HepG2 (cell line): ENCODE measurements around the gene ZNF223. TPM values are rescaled to one million over a fixed set of nuclear protein-coding genes. Genes with fewer than 3 reads are reported as not detected.

Experiments used
- ARNTL ChIP-seq: sonication (generic); formaldehyde crosslinking; IDR thresholded peaks from 2 replicates; pipeline ENCODE4 v1.4.0; 2020; ENCODE audit warnings: mild to moderate bottlenecking, missing genetic modification reagents
- ATF7-NPFF ChIP-seq: sonication (generic); formaldehyde crosslinking; IDR thresholded peaks from 2 replicates; pipeline ENCODE4 v1.8.1; 2023; ENCODE audit warnings: mild to moderate bottlenecking, low read depth, missing genetic modification reagents, moderate library complexity
- BCL3 ChIP-seq: sonication (generic); formaldehyde crosslinking; IDR thresholded peaks from 2 replicates; pipeline ENCODE4 v1.5.1; 2020; ENCODE audit warnings: mild to moderate bottlenecking, missing genetic modification reagents, moderate library complexity
- KLF11 ChIP-seq: IDR thresholded peaks from 2 replicates; pipeline ENCODE4 v1.6.1; 2016; ENCODE audit warnings: missing compliant biosample characterization
- MEF2D ChIP-seq: sonication (generic); formaldehyde crosslinking; IDR thresholded peaks from 2 replicates; pipeline ENCODE4 v1.5.1; 2020; ENCODE audit warnings: mild to moderate bottlenecking, missing genetic modification reagents
- PCBP1 ChIP-seq: fragments of 200-400 bp; formaldehyde crosslinking; IDR thresholded peaks from 2 replicates; pipeline ENCODE4 v1.6.1; 2017; ENCODE audit warnings: mild to moderate bottlenecking, low read depth, low read length, borderline replicate concordance
- TERF1 ChIP-seq: sonication (generic); formaldehyde crosslinking; IDR thresholded peaks from 2 replicates; pipeline ENCODE4 v1.8.0; 2022; ENCODE audit warnings: mild to moderate bottlenecking, missing genetic modification reagents, moderate library complexity
- ZBTB14 ChIP-seq: sonication (generic); formaldehyde crosslinking; IDR thresholded peaks from 2 replicates; pipeline ENCODE4 v1.4.0; 2020; ENCODE audit warnings: missing genetic modification reagents
- ZBTB2 ChIP-seq: sonication (generic); formaldehyde crosslinking; IDR thresholded peaks from 2 replicates; pipeline ENCODE4 v1.8.0; 2022; ENCODE audit warnings: low read depth, missing genetic modification reagents
- ZBTB37 ChIP-seq: sonication (generic); formaldehyde crosslinking; IDR thresholded peaks from 2 replicates; pipeline ENCODE4 v1.4.0; 2020; ENCODE audit warnings: mild to moderate bottlenecking, missing genetic modification reagents
- ZNF281 ChIP-seq: sonication (generic); formaldehyde crosslinking; IDR thresholded peaks from 2 replicates; pipeline ENCODE4 v1.4.0; 2020; ENCODE audit warnings: missing genetic modification reagents, borderline replicate concordance
- ZNF383 ChIP-seq: sonication (generic); formaldehyde crosslinking; IDR thresholded peaks from 2 replicates; pipeline ENCODE4 v1.4.0; 2020; ENCODE audit warnings: missing genetic modification reagents, mild to moderate bottlenecking, borderline replicate concordance
- ZNF703 ChIP-seq: sonication (generic); formaldehyde crosslinking; IDR thresholded peaks from 2 replicates; pipeline ENCODE4 v1.5.1; 2020; ENCODE audit warnings: missing genetic modification reagents, mild to moderate bottlenecking, moderate library complexity, borderline replicate concordance
- ZNF710 ChIP-seq: sonication (generic); formaldehyde crosslinking; IDR thresholded peaks from 2 replicates; pipeline ENCODE4 v1.5.0; 2020; ENCODE audit warnings: mild to moderate bottlenecking, missing genetic modification reagents, borderline replicate concordance
- polyA plus RNA-seq, 8 experiments: library from polyadenylated mRNA; depleted of rRNA in 3 of 8; stranded (reverse) in 7 of 8; unstranded in 1 of 8; fragments of >200 nt; fragmentation: Illumina TruSeq in 4 of 8; extraction: Trizol in 4 of 8; gene quantifications; 2 replicates each; pipeline versions ENCODE4 v1.2.1 to v1.2.3, GENCODE V29; 2011 to 2016; ENCODE audit warnings: low read depth in 4 of 8, missing spikeins in 1 of 8, mixed read lengths in 1 of 8; ENCODE audit not compliant: insufficient read depth in 1 of 8
- total RNA-seq, 5 experiments: library from RNA; depleted of rRNA; stranded (reverse); fragments of >200 nt; fragmentation: Illumina TruSeq; extraction: Trizol; gene quantifications; 2 replicates each; pipeline ENCODE4 v1.2.3, GENCODE V29; 2016; ENCODE audit warnings: low read depth in 1 of 5

The ZNF223 gene
- total and polyA plus RNA-seq, 2 of the 13 experiments (the other 11 are each of a cell fraction or from before 2014, with no cell fraction given), result 2.0 to 4.8 TPM

GRCh38 chr19:44071824-44072542 is 20.1 kb downstream of the ZNF223 start, which contains the start of gene ZNF284 (continued):
- TF ChIP-seq ARNTL (CRISPR knock-in tag), result no peak
- no peak for TF ChIP-seq ZNF710 (CRISPR knock-in tag)
- no peak for TF ChIP-seq BCL3 (CRISPR knock-in tag)
- no peak for TF ChIP-seq ZBTB2 (CRISPR knock-in tag)
- TF ChIP-seq ZNF383, result no peak
- TF ChIP-seq MEF2D (CRISPR knock-in tag), result 0 out of 2 replicates have a peak, but pooled peaks have one; percentile 13
- TF ChIP-seq KLF11 (CRISPR knock-in tag), result no peak
- TF ChIP-seq ATF7-NPFF (CRISPR knock-in tag), result no peak
- TF ChIP-seq ZBTB14 (CRISPR knock-in tag), result no peak
- no peak for TF ChIP-seq PCBP1
- TF ChIP-seq ZNF703, result no peak
- TF ChIP-seq TERF1 (CRISPR knock-in tag), result no peak
- no peak for TF ChIP-seq ZNF281
- no peak for TF ChIP-seq ZBTB37 (CRISPR knock-in tag)
